HG03457 (cell line): ENCODE data around the gene HAPLN2.
"Not testable (repeated sequence)": the region's sequence is repeated elsewhere in the genome, so short reads cannot be mapped to it uniquely, and the experiment has no call there.

Source experiments
- ATAC-seq: cut with Tn5 transposase; IDR thresholded peaks from one replicate; pipeline ENCODE4 v1.9.1; 2021; ENCODE audit warnings: moderate number of reproducible peaks; ENCODE audit not compliant: unreplicated experiment

HAPLN2 gene

GRCh38 chr1:156618853-156619581 lies at the start of gene HAPLN2:
HAPLN2 (plus strand) TSS chr1:156619415; CDS start chr1:156623491, 4,076 bp downstream.
- no peak for ATAC-seq

- ATAC-seq: no peak
These were observed 47.9 kb upstream of the HAPLN2 start for GRCh38 chr1:156571261-156571852.

GRCh38 chr1:156571919-156572662 lies 47.1 kb upstream of the HAPLN2 start, which contains the start of gene IQGAP3:
IQGAP3 (minus strand) TSS chr1:156572565; CDS start chr1:156572529, 36 bp downstream.
- no peak for ATAC-seq

- ATAC-seq: no peak
These were observed 46.6 kb upstream of the HAPLN2 start for GRCh38 chr1:156572663-156573018.

- ATAC-seq: no peak
These were observed 45.1 kb upstream of the HAPLN2 start for GRCh38 chr1:156574039-156574633.

GRCh38 chr1:156577550-156577949 lies 41.7 kb upstream of the HAPLN2 start:
- ATAC-seq: no peak

- no peak for ATAC-seq
These were observed 41.2 kb upstream of the HAPLN2 start for GRCh38 chr1:156578055-156578454.

GRCh38 chr1:156579472-156579871 lies 39.7 kb upstream of the HAPLN2 start, which contains the start of gene TTC24:
TTC24 (plus strand) TSS chr1:156579723; CDS start chr1:156581365, 1,642 bp downstream.
- ATAC-seq: no peak

- no peak for ATAC-seq
These were observed 37.4 kb upstream of the HAPLN2 start for GRCh38 chr1:156581661-156582387.

- no peak for ATAC-seq
These were observed 36.7 kb upstream of the HAPLN2 start for GRCh38 chr1:156582388-156583017.

- ATAC-seq: no peak
These were observed 35.2 kb upstream of the HAPLN2 start for GRCh38 chr1:156583821-156584622.

GRCh38 chr1:156584813-156585212 lies 34.4 kb upstream of the HAPLN2 start:
- no peak for ATAC-seq

- no peak for ATAC-seq
These were observed 32.9 kb upstream of the HAPLN2 start for GRCh38 chr1:156586323-156586722.

GRCh38 chr1:156586892-156587477 lies 32.2 kb upstream of the HAPLN2 start:
- ATAC-seq: no peak

- ATAC-seq: not testable (repeated sequence)
These were observed 31.3 kb upstream of the HAPLN2 start for GRCh38 chr1:156587927-156588326.

- no peak for ATAC-seq
These were observed 29.7 kb upstream of the HAPLN2 start for GRCh38 chr1:156589546-156589945.

GRCh38 chr1:156590326-156591180 lies 28.7 kb upstream of the HAPLN2 start:
- no peak for ATAC-seq

GRCh38 chr1:156591181-156591431 lies 28.1 kb upstream of the HAPLN2 start:
- ATAC-seq: no peak
